NCI-H226 (cell line): ENCODE measurements around the gene ZFYVE28.

Experiments used
- DNase-seq: peaks from one replicate; pipeline ENCODE4 v3.0.0-alpha.2; 2015

Gene ZFYVE28

GRCh38 chr4:2267320-2267811 lies 151.1 kb downstream of the ZFYVE28 start:
- DNase-seq, result no peak

GRCh38 chr4:2266821-2267220 lies 151.6 kb downstream of the ZFYVE28 start:
- DNase-seq, result no peak

GRCh38 chr4:2266181-2266580 lies 152.3 kb downstream of the ZFYVE28 start:
- peak; percentile 66 for DNase-seq

GRCh38 chr4:2265113-2266110 lies 153.0 kb downstream of the ZFYVE28 start:
- no peak for DNase-seq

GRCh38 chr4:2264481-2265041 lies 153.9 kb downstream of the ZFYVE28 start:
- no peak for DNase-seq

- no peak for DNase-seq
Measured at GRCh38 chr4:2263926-2264321, 154.5 kb downstream of the ZFYVE28 start.

GRCh38 chr4:2262944-2263250 lies 155.5 kb downstream of the ZFYVE28 start:
- DNase-seq, result no peak

- DNase-seq, result peak; percentile 97
Measured at GRCh38 chr4:2262145-2262943, 156.1 kb downstream of the ZFYVE28 start.

GRCh38 chr4:2261853-2262144 lies 156.6 kb downstream of the ZFYVE28 start, which contains the start of gene MXD4:
TSS of gene MXD4 (minus strand) at chr4:2262109. CDS start at chr4:2261980, 129 bp downstream.
- DNase-seq, result no peak

- peak; percentile 35 for DNase-seq
Measured at GRCh38 chr4:2261110-2261852, 157.2 kb downstream of the ZFYVE28 start.

- DNase-seq, result no peak
Measured at GRCh38 chr4:2260344-2261109, 157.9 kb downstream of the ZFYVE28 start.

- no peak for DNase-seq
Measured at GRCh38 chr4:2259541-2260343, 158.7 kb downstream of the ZFYVE28 start.

- no peak for DNase-seq
Measured at GRCh38 chr4:2259036-2259540, 159.4 kb downstream of the ZFYVE28 start.

GRCh38 chr4:2258091-2259035 lies 160.1 kb downstream of the ZFYVE28 start:
- no peak for DNase-seq

GRCh38 chr4:2257361-2258081 lies 160.9 kb downstream of the ZFYVE28 start:
- no peak for DNase-seq

- no peak for DNase-seq
Measured at GRCh38 chr4:2256781-2257191, 161.7 kb downstream of the ZFYVE28 start.

- no peak for DNase-seq
Measured at GRCh38 chr4:2256156-2256731, 162.2 kb downstream of the ZFYVE28 start.

- DNase-seq, result peak; percentile 96
Measured at GRCh38 chr4:2255501-2256155, 162.8 kb downstream of the ZFYVE28 start.
